ENCODE measurements around the gene NUP153. TPM values are rescaled to one million over a fixed set of nuclear protein-coding genes. Genes with fewer than 3 reads are reported as not detected.
"Not testable (repeated sequence)": the region's sequence is repeated elsewhere in the genome, so short reads cannot be mapped to it uniquely, and the experiment has no call there.

Gene NUP153
- total RNA-seq (10 to 100 TPM; 28.2 to 35.9 TPM), polyA plus RNA-seq (ENCODE audit: insufficient read length in 6 of 6) (10 to 100 TPM; 44.9 to 53.1 (median 47.6) TPM)
- long read RNA-seq, donor 1, partial matches to known transcripts: 30 of 30 reads
- long read RNA-seq, donor 1, other reads (novel, unspliced or antisense): 0 of 30 reads
- long read RNA-seq, donor 2, full-length matches to known transcripts: 1 of 47 reads
- long read RNA-seq, donor 2, partial matches to known transcripts: 46 of 47 reads
- long read RNA-seq, donor 2, other reads (novel, unspliced or antisense): 0 of 47 reads
- long read RNA-seq, donor 3: 0 reads
- long read RNA-seq, donor 4, partial matches to known transcripts: 1 of 1 reads
- long read RNA-seq, donor 4, other reads (novel, unspliced or antisense): 0 of 1 reads
- long read RNA-seq, donor 5, full-length matches to known transcripts: 1 of 39 reads
- long read RNA-seq, donor 5, partial matches to known transcripts: 38 of 39 reads
- long read RNA-seq, donor 5, other reads (novel, unspliced or antisense): 0 of 39 reads
- long read RNA-seq, donor 6, full-length matches to known transcripts: 4 of 30 reads
- long read RNA-seq, donor 6, partial matches to known transcripts: 26 of 30 reads
- long read RNA-seq, donor 6, other reads (novel, unspliced or antisense): 0 of 30 reads
- long read RNA-seq, donor 7: 0 reads
- long read RNA-seq, donor 8, partial matches to known transcripts: 6 of 6 reads
- long read RNA-seq, donor 8, other reads (novel, unspliced or antisense): 0 of 6 reads
- long read RNA-seq, donor 9: 0 reads
- long read RNA-seq, donor 10: 0 reads
- long read RNA-seq, donor 11, full-length matches to known transcripts: 3 of 36 reads
- long read RNA-seq, donor 11, partial matches to known transcripts: 33 of 36 reads
- long read RNA-seq, donor 11, other reads (novel, unspliced or antisense): 0 of 36 reads
- long read RNA-seq, donor 12, partial matches to known transcripts: 13 of 13 reads
- long read RNA-seq, donor 12, other reads (novel, unspliced or antisense): 0 of 13 reads

DNA sequence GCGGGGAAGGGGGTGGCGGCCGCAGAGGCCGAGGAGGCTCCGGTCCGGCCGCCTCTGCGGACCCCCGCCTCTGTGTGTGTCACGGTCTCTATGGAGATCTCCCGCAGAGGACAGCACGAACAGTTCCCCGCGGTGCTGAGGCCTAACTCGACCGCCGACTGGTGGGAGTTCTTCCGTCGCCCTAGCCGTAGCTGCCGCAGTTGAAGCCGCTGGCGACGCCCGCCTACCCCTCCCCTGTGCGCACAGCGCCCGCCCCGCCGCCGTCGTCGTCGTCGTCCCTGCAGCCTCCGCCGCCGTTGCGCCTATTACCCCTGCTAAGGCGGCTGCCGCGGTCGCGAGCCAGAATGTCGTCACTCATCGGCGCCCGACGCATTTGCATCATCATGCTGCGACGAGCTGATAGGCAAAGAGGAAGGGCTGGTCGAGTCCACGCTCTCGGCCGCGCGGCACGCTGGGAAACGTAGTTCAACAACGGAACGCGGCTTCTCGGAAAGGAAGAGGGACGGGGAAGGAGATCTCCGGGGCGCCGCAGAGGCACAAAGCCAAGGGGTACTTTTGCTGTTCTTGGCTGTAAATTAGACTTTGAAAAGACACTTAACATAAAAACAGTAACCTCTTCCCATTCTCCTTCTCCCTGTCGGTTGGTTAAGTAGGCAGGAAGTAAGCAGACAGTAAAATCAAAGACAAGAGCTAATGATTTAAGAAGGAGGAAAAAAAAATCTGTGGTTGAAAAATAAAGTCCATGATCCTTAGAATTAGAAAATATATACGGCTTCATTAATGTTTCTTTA, at the start of gene NUP153:
NUP153 (minus strand) TSS at position 346 of the 791 bp plus-strand sequence. CDS start 538 bp downstream, outside the sequence.
- Histone ChIP-seq H3K27ac (peak within 1 kb of the TSS; percentile 99 to 100), H3K36me3 (no peaks in the 10 kb centered on the region), H3K4me3 (peak within 1 kb of the TSS; percentile 87 to 90), H3K27me3 (no peaks in the 10 kb centered on the region), H3K9me3 (no peaks in the 10 kb centered on the region), H3K4me1 (peaks cover 15 to 38% of the 10 kb centered on the region in 2 donors)
- ATAC-seq (peak; percentile 86), DNase-seq (peak; percentile 98 to 99 (median 98))
- intact Hi-C loops (cut with DNase I): no loop called here
- TF ChIP-seq CTCF (IDR thresholded peaks at IDR 0.05): no peak

DNA sequence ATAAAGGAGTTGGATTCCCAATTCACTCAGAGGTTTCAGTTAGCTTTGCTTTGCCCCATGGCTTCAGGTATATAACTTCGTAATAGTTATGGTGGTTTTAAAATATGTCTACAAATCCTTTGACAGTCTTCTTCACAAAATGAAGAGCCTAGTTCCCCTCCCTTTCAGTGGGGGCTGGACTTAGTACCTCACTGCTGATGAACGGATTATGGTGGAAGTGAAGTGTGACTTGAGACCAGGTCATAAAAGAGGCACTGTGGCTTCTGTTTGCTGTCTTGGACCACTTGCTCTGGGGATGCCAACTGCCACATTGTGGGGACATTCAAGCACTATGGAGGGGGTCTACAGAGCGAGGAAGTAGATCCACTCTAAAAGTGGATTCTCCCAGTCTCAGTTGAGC, 47.5 kb upstream of the NUP153 start:
- no peak for DNase-seq
- intact Hi-C loops (cut with DNase I): no loop called here

DNA sequence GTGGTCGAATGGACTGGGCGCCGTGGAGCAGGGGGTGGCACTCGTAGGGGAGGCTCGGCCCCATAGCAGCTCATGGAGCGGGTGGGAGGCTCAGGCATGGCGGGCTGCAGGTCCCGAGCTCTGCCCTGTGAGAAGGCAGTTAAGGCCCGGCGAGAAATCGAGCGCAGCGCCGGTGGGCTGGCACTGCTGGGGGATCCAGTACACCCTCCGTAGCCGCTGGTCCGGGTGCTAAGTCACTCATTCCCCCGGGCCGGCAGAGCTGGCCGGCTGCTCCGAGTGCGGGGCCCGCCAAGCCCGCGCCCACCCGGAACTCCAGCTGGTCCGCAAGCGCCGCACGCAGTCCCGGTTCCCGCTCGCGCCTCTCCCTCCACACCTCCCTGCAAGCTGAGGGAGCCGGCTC, 38.6 kb upstream of the NUP153 start:
- H3K4me1 ChIP-seq; H3K27ac ChIP-seq; H3K9me3 ChIP-seq; H3K4me3 ChIP-seq; H3K27me3 ChIP-seq; intact Hi-C loops (cut with DNase I); H3K36me3 ChIP-seq; ATAC-seq: not testable (repeated sequence)
- peak in 1 of 4 donors; percentile 74 for DNase-seq

More for the DNA sequence above, 47.5 kb upstream of the NUP153 start:
- no peak for ATAC-seq
- H3K27me3 ChIP-seq: no peaks in the 10 kb centered on the region
- no peak overlapping the region for H3K4me3 ChIP-seq
- TF ChIP-seq CTCF (IDR thresholded peaks at IDR 0.05): no peak
- no peak overlapping the region for H3K27ac ChIP-seq
- H3K36me3 ChIP-seq: peaks cover 0 to 8% of the 10 kb centered on the region in 2 donors
- H3K9me3 ChIP-seq: no peaks in the 10 kb centered on the region
- no peaks in the 10 kb centered on the region for H3K4me1 ChIP-seq

DNA sequence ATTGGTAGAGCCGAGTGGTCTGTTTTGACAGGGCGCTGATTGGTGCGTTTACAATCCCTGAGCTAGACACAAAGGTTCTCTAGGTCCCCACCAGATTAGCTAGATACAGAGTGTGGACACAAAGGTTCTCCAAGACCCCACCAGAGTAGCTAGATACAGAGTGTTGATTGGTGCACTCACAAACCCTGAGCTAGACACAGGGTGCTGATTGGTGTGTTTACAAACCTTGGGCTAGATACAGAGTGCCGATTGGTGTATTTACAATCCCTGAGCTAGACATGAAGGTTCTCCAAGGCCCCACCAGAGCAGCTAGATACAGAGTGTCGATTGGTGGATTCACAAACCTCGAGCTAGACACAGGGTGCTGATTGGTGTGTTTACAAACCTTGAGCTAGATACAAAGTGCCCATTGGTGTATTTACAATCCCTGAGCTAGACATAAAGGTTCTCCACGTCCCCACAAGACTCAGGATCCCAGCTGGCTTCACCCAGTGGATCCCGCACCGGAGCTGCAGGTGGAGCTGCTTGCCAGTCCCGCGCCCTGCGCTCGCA, 38.1 kb upstream of the NUP153 start:
- not testable (repeated sequence) for H3K27me3 ChIP-seq

DNA sequence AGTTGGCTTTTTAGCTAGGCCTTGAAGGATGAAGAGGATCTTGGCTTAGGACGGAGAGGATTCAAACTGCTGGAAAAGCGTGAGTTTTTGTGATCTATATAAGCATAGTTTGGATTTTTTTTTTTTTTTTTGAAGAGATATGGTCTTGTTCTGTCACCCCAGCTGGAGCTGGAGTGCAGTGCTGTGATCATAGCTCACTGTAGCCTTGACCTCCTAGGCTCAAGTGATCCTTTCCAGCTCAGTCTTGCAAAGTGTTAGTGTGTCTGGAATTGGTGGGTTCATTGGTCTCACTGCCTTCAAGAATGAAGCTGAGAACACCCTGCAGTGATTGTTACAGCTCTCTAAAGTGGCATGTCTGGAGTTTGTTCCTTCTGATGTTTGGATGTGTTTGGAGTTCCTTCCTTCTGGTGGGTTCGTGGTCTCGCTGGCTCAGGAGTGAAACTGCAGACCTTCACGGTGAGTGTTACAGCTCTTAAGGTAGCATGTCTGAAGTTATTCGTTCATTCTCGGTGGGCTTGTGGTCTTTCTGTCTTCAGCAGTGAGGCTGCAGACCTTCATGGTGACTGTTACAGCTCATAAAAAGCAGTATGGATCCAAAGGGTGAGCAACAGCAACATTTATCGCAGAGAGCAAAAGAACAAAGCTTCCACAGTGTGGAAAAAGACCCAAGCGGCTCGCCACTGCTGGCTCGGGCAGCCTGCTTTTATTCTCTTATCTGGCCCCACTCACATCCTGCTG, 37.5 kb upstream of the NUP153 start:
- ATAC-seq (no peak), DNase-seq (no peak)
- Histone ChIP-seq H3K36me3 (no peaks in the 10 kb centered on the region), H3K4me1 (no peaks in the 10 kb centered on the region), H3K27ac (no peak overlapping the region), H3K9me3 (peaks cover 0 to under 1% of the 10 kb centered on the region in 2 donors), H3K4me3 (no peak overlapping the region), H3K27me3 (no peaks in the 10 kb centered on the region)
- intact Hi-C loops (cut with DNase I): no loop called here
- TF ChIP-seq CTCF (IDR thresholded peaks at IDR 0.05): no peak

More for the DNA sequence above, 38.1 kb upstream of the NUP153 start:
- intact Hi-C loops (cut with DNase I); H3K9me3 ChIP-seq; H3K4me3 ChIP-seq; ATAC-seq; H3K4me1 ChIP-seq; H3K27ac ChIP-seq; H3K36me3 ChIP-seq; DNase-seq: not testable (repeated sequence)

Data from left lung (tissue), 14 donors.